Measurements from ENCODE around the gene CDKL5. TPM values are rescaled to one million over a fixed set of nuclear protein-coding genes. Genes with fewer than 3 reads are reported as not detected.

CDKL5 gene
- total RNA-seq, 2 experiments from 2014 or later, result 2.2 to 2.4 TPM

GRCh38 chrX:18448416-18448815 is 23.0 kb downstream of the CDKL5 start:
- CTCF ChIA-PET, result no interaction called here
- Mint-ChIP-seq H3K4me1 (ENCODE audit: low read depth) (no peaks in the 10 kb centered on the region), H3K36me3 (ENCODE audit: low read depth) (no peaks in the 10 kb centered on the region), H3K9me3 (no peaks in the 10 kb centered on the region), H3K27ac (no peak overlapping the region), H3K27me3 (no peaks in the 10 kb centered on the region), H3K4me3 (no peak overlapping the region)
- no peaks in the 10 kb centered on the region for H3K9me3 ChIP-seq (ENCODE audit: control insufficient read depth in 1 of 2, insufficient read depth in 1 of 2, low read length in 2 of 2)
- DNase-seq, result no peak
- no peak for ATAC-seq (ENCODE audit: poor library complexity)
- H3K27ac ChIP-seq (ENCODE audit: low read depth in 1 of 2, low read length in 2 of 2), result no peak overlapping the region
- no peaks in the 10 kb centered on the region for H3K27me3 ChIP-seq (ENCODE audit: control insufficient read depth in 1 of 2, insufficient read depth in 2 of 2, low read length in 2 of 2)
- POLR2A ChIA-PET, result no interaction called here
- H3K4me3 ChIP-seq (ENCODE audit: low read length), result no peak overlapping the region
- TF ChIP-seq, protein P1, sequence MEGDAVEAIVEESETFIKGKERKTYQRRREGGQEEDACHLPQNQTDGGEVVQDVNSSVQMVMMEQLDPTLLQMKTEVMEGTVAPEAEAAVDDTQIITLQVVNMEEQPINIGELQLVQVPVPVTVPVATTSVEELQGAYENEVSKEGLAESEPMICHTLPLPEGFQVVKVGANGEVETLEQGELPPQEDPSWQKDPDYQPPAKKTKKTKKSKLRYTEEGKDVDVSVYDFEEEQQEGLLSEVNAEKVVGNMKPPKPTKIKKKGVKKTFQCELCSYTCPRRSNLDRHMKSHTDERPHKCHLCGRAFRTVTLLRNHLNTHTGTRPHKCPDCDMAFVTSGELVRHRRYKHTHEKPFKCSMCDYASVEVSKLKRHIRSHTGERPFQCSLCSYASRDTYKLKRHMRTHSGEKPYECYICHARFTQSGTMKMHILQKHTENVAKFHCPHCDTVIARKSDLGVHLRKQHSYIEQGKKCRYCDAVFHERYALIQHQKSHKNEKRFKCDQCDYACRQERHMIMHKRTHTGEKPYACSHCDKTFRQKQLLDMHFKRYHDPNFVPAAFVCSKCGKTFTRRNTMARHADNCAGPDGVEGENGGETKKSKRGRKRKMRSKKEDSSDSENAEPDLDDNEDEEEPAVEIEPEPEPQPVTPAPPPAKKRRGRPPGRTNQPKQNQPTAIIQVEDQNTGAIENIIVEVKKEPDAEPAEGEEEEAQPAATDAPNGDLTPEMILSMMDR (IDR thresholded peaks at IDR 0.05), result no peak
- intact Hi-C loops (cut with DNase I, micrococcal nuclease), result no loop called here
- no peaks in the 10 kb centered on the region for H3K36me3 ChIP-seq (ENCODE audit: insufficient read depth, low read length)
- no peaks in the 10 kb centered on the region for H3K4me1 ChIP-seq (ENCODE audit: insufficient read depth, low read length)

GRCh38 chrX:18449236-18449635 is 23.8 kb downstream of the CDKL5 start:
- Histone ChIP-seq H3K4me3 (ENCODE audit: low read length) (no peak overlapping the region), H3K4me1 (ENCODE audit: insufficient read depth, low read length) (no peaks in the 10 kb centered on the region), H3K27ac (ENCODE audit: low read depth in 1 of 2, low read length in 2 of 2) (no peak overlapping the region), H3K9me3 (ENCODE audit: control insufficient read depth in 1 of 2, insufficient read depth in 1 of 2, low read length in 2 of 2) (no peaks in the 10 kb centered on the region), H3K27me3 (ENCODE audit: control insufficient read depth in 1 of 2, insufficient read depth in 2 of 2, low read length in 2 of 2) (no peaks in the 10 kb centered on the region), H3K36me3 (ENCODE audit: insufficient read depth, low read length) (no peaks in the 10 kb centered on the region)
- ChIA-PET CTCF (no interaction called here), POLR2A (no interaction called here)
- H3K9me3 Mint-ChIP-seq, result no peaks in the 10 kb centered on the region
- DNase-seq (no peak), ATAC-seq (ENCODE audit: poor library complexity) (no peak)
- intact Hi-C loops (cut with DNase I, micrococcal nuclease), result no loop called here
- no peaks in the 10 kb centered on the region for H3K36me3 Mint-ChIP-seq (ENCODE audit: low read depth)
- H3K4me1 Mint-ChIP-seq (ENCODE audit: low read depth), result no peaks in the 10 kb centered on the region
- H3K27ac Mint-ChIP-seq, result no peak overlapping the region
- H3K27me3 Mint-ChIP-seq, result no peaks in the 10 kb centered on the region
- no peak overlapping the region for H3K4me3 Mint-ChIP-seq
- TF ChIP-seq, protein P1 (IDR thresholded peaks at IDR 0.05), result no peak

DNA sequence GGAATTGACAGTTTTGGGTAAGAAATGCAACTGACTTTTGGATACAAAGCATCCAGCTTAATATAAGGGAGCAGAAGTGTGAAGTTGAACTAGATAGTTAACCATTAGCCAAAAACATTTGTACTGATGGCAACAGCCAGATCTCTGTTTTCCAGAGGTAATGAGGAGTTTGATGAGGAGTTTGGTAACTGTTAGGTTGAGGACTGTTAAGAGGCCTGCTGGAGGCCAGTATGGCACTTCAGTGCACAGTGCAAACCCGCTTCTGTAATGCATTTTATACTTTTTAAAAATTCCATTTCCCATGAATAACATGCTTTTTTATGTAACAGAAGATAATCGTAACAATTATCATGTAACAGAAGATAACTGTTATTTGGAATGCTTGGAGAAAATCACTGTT is 30.0 kb downstream of the CDKL5 start:
- ChIA-PET CTCF (no interaction called here), POLR2A (no interaction called here)
- Mint-ChIP-seq H3K36me3 (ENCODE audit: low read depth) (no peaks in the 10 kb centered on the region), H3K27me3 (no peaks in the 10 kb centered on the region), H3K27ac (no peak overlapping the region), H3K4me3 (no peak overlapping the region), H3K4me1 (ENCODE audit: low read depth) (peaks cover 8% of the 10 kb centered on the region), H3K9me3 (no peaks in the 10 kb centered on the region)
- Histone ChIP-seq H3K9me3 (ENCODE audit: control insufficient read depth in 1 of 2, insufficient read depth in 1 of 2, low read length in 2 of 2) (no peaks in the 10 kb centered on the region), H3K27me3 (ENCODE audit: control insufficient read depth in 1 of 2, insufficient read depth in 2 of 2, low read length in 2 of 2) (no peaks in the 10 kb centered on the region), H3K4me3 (ENCODE audit: low read length) (no peak overlapping the region), H3K36me3 (ENCODE audit: insufficient read depth, low read length) (no peaks in the 10 kb centered on the region), H3K27ac (ENCODE audit: low read depth in 1 of 2, low read length in 2 of 2) (no peak overlapping the region), H3K4me1 (ENCODE audit: insufficient read depth, low read length) (no peaks in the 10 kb centered on the region)
- intact Hi-C loops (cut with DNase I, micrococcal nuclease), result no loop called here
- TF ChIP-seq, protein P1 (IDR thresholded peaks at IDR 0.05), result no peak
- ATAC-seq (ENCODE audit: poor library complexity), result no peak
- DNase-seq, result no peak
